B cell (primary cell): ENCODE data around the gene CTNNA3. TPM values are rescaled to one million over a fixed set of nuclear protein-coding genes. Genes with fewer than 3 reads are reported as not detected.

Experiments used
- ATAC-seq: fragments of 200-7000 bp; cut with Tn5 transposase; one replicate; pipeline ENCODE4 v1.10.0; 2021; ENCODE audit warnings: low read depth, mild to moderate bottlenecking, moderate number of reproducible peaks, moderate library complexity
- CTCF ChIA-PET: fragments of 350-600 bp; sonication (Branson Sonifier 250); formaldehyde crosslinking; loops from one replicate; lab custom pipeline; 2021; ENCODE audit warnings: antibody characterized with exemption, inconsistent platforms; lab: Charles Lee
- POLR2A ChIA-PET: fragments of 350-600 bp; sonication (Branson Sonifier 250); formaldehyde crosslinking; loops from one replicate; lab custom pipeline; 2021; ENCODE audit warnings: antibody characterized with exemption; lab: Charles Lee
- DNase-seq: peaks from one replicate; pipeline ENCODE4 v3.0.0; 2013
- H2AFZ ChIP-seq: 2 replicates; pipeline ENCODE4 v1.6.1; 2012; ENCODE audit warnings: mild to moderate bottlenecking, low read depth, low read length; ENCODE audit not compliant: insufficient read depth, poor library complexity, severe bottlenecking
- H3K27ac ChIP-seq, 2 donors: 1 replicate in 1 of 2; 2 replicates in 1 of 2; pipeline ENCODE4 v1.5.1; 2012 to 2013; ENCODE audit warnings: low read length in 2 of 2, mild to moderate bottlenecking in 2 of 2, moderate library complexity in 1 of 2
- H3K27me3 ChIP-seq, 4 experiments: fragments of 200-600 bp in 1 of 4; sonication (generic) in 1 of 4; replicated peaks in 1 of 4; 1 replicate in 2 of 4; 2 replicates in 2 of 4; pipeline versions ENCODE4 v1.6.1 to v1.7.0; 2013 to 2016; ENCODE audit warnings: low read length in 3 of 4, mild to moderate bottlenecking in 2 of 4, mixed read lengths in 1 of 4, moderate library complexity in 1 of 4; ENCODE audit not compliant: insufficient read depth in 4 of 4, control insufficient read depth in 3 of 4; ENCODE audit errors: control extremely low read depth in 1 of 4
- H3K36me3 ChIP-seq, 2 experiments: replicated peaks in 1 of 2; 1 replicate in 1 of 2; 2 replicates in 1 of 2; pipeline versions ENCODE4 v1.6.1 to v1.7.1; 2013; ENCODE audit warnings: low read length in 1 of 2; ENCODE audit not compliant: insufficient read depth in 2 of 2, control insufficient read depth in 1 of 2; ENCODE audit errors: control extremely low read depth in 1 of 2, extremely low read depth in 1 of 2
- H3K4me1 ChIP-seq, 2 donors: fragments of 200-600 bp in 1 of 2; sonication (generic) in 1 of 2; 1 replicate in 1 of 2; 2 replicates in 1 of 2; pipeline versions ENCODE4 v1.5.1 to v1.6.1; 2013 to 2017; ENCODE audit warnings: low read length in 2 of 2; ENCODE audit not compliant: control insufficient read depth in 2 of 2, insufficient read depth in 2 of 2
- H3K4me2 ChIP-seq: replicated peaks from 2 replicates; pipeline ENCODE3; 2012; ENCODE audit warnings: mild to moderate bottlenecking, low read depth, low read length; ENCODE audit not compliant: poor library complexity, severe bottlenecking
- H3K4me3 ChIP-seq, 5 experiments: fragments of 200-600 bp in 1 of 5; sonication (generic) in 1 of 5; 1 replicate in 3 of 5; 2 replicates in 2 of 5; pipeline versions ENCODE4 v1.5.1 to v1.7.0; 2011 to 2016; ENCODE audit warnings: low read length in 4 of 5, mild to moderate bottlenecking in 4 of 5, low read depth in 2 of 5, control low read depth in 1 of 5, moderate library complexity in 1 of 5; ENCODE audit not compliant: insufficient read depth in 1 of 5; ENCODE audit errors: control extremely low read depth in 1 of 5, extremely low read depth in 1 of 5
- H3K79me2 ChIP-seq: fragments of 200-600 bp; sonication (generic); one replicate; pipeline ENCODE4 v1.6.0; 2016; ENCODE audit warnings: low read length; ENCODE audit not compliant: control insufficient read depth, insufficient read depth
- H3K9ac ChIP-seq: fragments of 200-600 bp; sonication (generic); 2 replicates; pipeline ENCODE4 v1.6.1; 2017; ENCODE audit warnings: mild to moderate bottlenecking, low read length, moderate library complexity
- H3K9me3 ChIP-seq, 3 donors: one replicate each; pipeline versions ENCODE4 v1.6.1 to v1.7.1; 2013; ENCODE audit warnings: low read length in 2 of 3; ENCODE audit not compliant: control insufficient read depth in 2 of 3, insufficient read depth in 1 of 3; ENCODE audit errors: control extremely low read depth in 1 of 3
- H4K20me1 ChIP-seq: 2 replicates; pipeline ENCODE4 v1.6.0; 2012; ENCODE audit warnings: mild to moderate bottlenecking, low read length; ENCODE audit not compliant: insufficient read depth, control insufficient read depth, poor library complexity, severe bottlenecking
- H3K27ac Mint-ChIP-seq: one replicate; pipeline ENCODE4 v1.8.0; 2021; ENCODE audit warnings: mixed read lengths
- H3K27me3 Mint-ChIP-seq: one replicate; pipeline ENCODE4 v1.8.0; 2021; ENCODE audit warnings: mixed read lengths
- H3K4me1 Mint-ChIP-seq: one replicate; pipeline ENCODE4 v1.8.0; 2021; ENCODE audit warnings: mixed read lengths
- H3K4me3 Mint-ChIP-seq: one replicate; pipeline ENCODE4 v1.8.0; 2021; ENCODE audit warnings: mixed read lengths
- H3K9me3 Mint-ChIP-seq: one replicate; pipeline ENCODE4 v1.8.0; 2022; ENCODE audit warnings: mixed read lengths; ENCODE audit not compliant: insufficient read depth
- EZH2 ChIP-seq: IDR thresholded peaks from 2 replicates; pipeline ENCODE4 v1.6.1; 2012; ENCODE audit warnings: borderline replicate concordance, low read depth, mild to moderate bottlenecking, moderate library complexity, low read length; ENCODE audit not compliant: insufficient read depth, poor library complexity, severe bottlenecking
- WGBS: methylation state at CpG from one replicate; pipeline ENCODE4 v1.1.5; 2013; ENCODE audit warnings: missing lambda C conversion rate; ENCODE audit not compliant: insufficient coverage; 5-methylcytosine and 5-hydroxymethylcytosine counted together
- intact Hi-C: fragments of 100-400 bp; cut with micrococcal nuclease; formaldehyde crosslinking; loops from one replicate; pipeline ENCODE4 v1.10.0; 2022
- polyA plus RNA-seq: library from polyadenylated mRNA; depleted of rRNA; stranded (reverse); fragments of >200 nt; gene quantifications from 2 replicates; pipeline ENCODE4 v1.2.3, GENCODE V29; 2012
- total RNA-seq, 2 donors: library from RNA; stranded (reverse); fragments of 120-200 nt in 1 of 2; gene quantifications; 1 replicate in 1 of 2; 2 replicates in 1 of 2; pipeline versions ENCODE4 v1.2.3 to v1.2.4, GENCODE V29; 2013 to 2022
- TF ChIP-seq, protein P1 (sequence below): fragments of 200-600 bp; IDR thresholded peaks from one replicate; pipeline ENCODE4 v1.8.0; 2022; ENCODE audit warnings: antibody characterized with exemption, mild to moderate bottlenecking

Gene CTNNA3
- total and polyA plus RNA-seq, 2 donors (not counting 1 experiment from before 2014, with no cell fraction given): 0.01 TPM; not detected in 1

DNA sequence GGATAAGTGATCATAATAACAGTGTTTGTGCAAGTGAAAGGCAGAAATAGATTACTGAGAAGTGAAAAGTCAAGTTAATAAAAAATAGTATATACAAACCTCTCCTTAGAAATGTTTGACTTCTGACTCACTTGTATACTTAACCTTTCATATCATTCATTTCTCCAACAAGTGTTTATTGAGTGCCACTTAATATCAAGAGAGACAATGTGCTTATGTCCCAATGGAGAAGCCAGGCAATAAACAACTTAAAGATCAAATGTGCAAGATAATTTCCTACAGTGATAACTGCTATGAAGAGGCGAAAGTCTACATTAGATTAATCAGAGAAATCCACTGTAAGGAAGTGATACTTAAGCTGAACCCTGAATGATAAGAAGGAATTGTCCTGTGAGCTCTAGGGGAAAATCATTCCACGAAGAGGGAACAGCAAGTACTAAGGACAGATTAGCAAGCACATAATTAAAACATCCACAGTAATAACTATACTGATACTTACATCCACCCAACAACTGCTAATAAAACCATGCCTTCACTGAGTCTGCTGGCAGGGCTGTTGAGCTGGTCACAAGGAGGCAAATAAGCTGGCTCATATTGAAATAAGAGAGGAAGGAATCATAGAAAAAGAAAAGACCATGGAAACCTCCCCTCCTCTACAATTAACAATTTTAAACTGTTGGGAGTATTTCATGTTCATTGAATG is 203.5 kb downstream of the CTNNA3 start:
- Histone ChIP-seq H3K27ac (no peak overlapping the region), H3K4me2 (no peak overlapping the region), H2AFZ (no peak overlapping the region), H3K79me2 (no peaks in the 10 kb centered on the region), H3K9ac (no peak overlapping the region), H4K20me1 (no peaks in the 10 kb centered on the region), H3K27me3 (no peaks in the 10 kb centered on the region), H3K9me3 (no peaks in the 10 kb centered on the region), H3K4me1 (no peaks in the 10 kb centered on the region), H3K4me3 (no peak overlapping the region), H3K36me3 (no peaks in the 10 kb centered on the region)
- Mint-ChIP-seq H3K4me1 (no peaks in the 10 kb centered on the region), H3K27ac (no peak overlapping the region), H3K4me3 (no peak overlapping the region), H3K9me3 (peaks cover under 1% of the 10 kb centered on the region), H3K27me3 (peaks cover 3% of the 10 kb centered on the region)
- DNase-seq: no peak
- no peak for ATAC-seq
- CTCF ChIA-PET: interaction anchor here (0.7 kb wide), 1 partner anchor 22 kb away, joined by 3 read pairs; no protein-coding TSS in a partner anchor
- POLR2A ChIA-PET: no interaction called here
- intact Hi-C loops: no loop called here
- no CpG with 5 or more reads among the region's 2 CpGs for WGBS
- TF ChIP-seq, protein P1, sequence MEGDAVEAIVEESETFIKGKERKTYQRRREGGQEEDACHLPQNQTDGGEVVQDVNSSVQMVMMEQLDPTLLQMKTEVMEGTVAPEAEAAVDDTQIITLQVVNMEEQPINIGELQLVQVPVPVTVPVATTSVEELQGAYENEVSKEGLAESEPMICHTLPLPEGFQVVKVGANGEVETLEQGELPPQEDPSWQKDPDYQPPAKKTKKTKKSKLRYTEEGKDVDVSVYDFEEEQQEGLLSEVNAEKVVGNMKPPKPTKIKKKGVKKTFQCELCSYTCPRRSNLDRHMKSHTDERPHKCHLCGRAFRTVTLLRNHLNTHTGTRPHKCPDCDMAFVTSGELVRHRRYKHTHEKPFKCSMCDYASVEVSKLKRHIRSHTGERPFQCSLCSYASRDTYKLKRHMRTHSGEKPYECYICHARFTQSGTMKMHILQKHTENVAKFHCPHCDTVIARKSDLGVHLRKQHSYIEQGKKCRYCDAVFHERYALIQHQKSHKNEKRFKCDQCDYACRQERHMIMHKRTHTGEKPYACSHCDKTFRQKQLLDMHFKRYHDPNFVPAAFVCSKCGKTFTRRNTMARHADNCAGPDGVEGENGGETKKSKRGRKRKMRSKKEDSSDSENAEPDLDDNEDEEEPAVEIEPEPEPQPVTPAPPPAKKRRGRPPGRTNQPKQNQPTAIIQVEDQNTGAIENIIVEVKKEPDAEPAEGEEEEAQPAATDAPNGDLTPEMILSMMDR: no peak
- TF ChIP-seq EZH2: no peak

GRCh38 chr10:67487906-67488619 is 207.9 kb downstream of the CTNNA3 start:
- Mint-ChIP-seq H3K27ac (no peak overlapping the region), H3K27me3 (peaks cover 3% of the 10 kb centered on the region), H3K9me3 (peaks cover 3% of the 10 kb centered on the region), H3K4me3 (no peak overlapping the region), H3K4me1 (no peaks in the 10 kb centered on the region)
- TF ChIP-seq, protein P1: no peak
- no peak for TF ChIP-seq EZH2
- H3K9me3 ChIP-seq: no peaks in the 10 kb centered on the region
- H3K4me1 ChIP-seq: no peaks in the 10 kb centered on the region
- DNase-seq (no peak), ATAC-seq (no peak)
- H3K4me2 ChIP-seq: no peak overlapping the region
- H3K4me3 ChIP-seq: no peak overlapping the region
- no peak overlapping the region for H2AFZ ChIP-seq
- no peak overlapping the region for H3K9ac ChIP-seq
- H3K36me3 ChIP-seq: no peaks in the 10 kb centered on the region
- H3K27ac ChIP-seq: no peak overlapping the region
- no peaks in the 10 kb centered on the region for H3K79me2 ChIP-seq
- ChIA-PET CTCF (no interaction called here), POLR2A (no interaction called here)
- WGBS: 95% methylated on average over 4 of the region's 6 CpGs
- H3K27me3 ChIP-seq: no peaks in the 10 kb centered on the region
- no peaks in the 10 kb centered on the region for H4K20me1 ChIP-seq
- intact Hi-C loops: no loop called here
